SK-N-MC (cell line): Measurements from ENCODE around the gene CDK6.

Experiments used
- EZH2 ChIP-seq: fragments of 200-600 bp; sonication (generic); IDR thresholded peaks from one replicate; pipeline ENCODE4 v1.6.1; 2017; ENCODE audit warnings: antibody characterized with exemption
- FOXP2 ChIP-seq: optimal IDR thresholded peaks from 2 replicates; pipeline ENCODE3; 2011; ENCODE audit warnings: mild to moderate bottlenecking, moderate library complexity; ENCODE audit not compliant: insufficient read depth; ENCODE audit errors: extremely low read length, control extremely low read depth
- POLR2AphosphoS5 ChIP-seq: IDR thresholded peaks from 2 replicates; pipeline ENCODE4 v1.6.1; 2012; ENCODE audit warnings: mild to moderate bottlenecking, low read depth, low read length, borderline replicate concordance

- TF ChIP-seq EZH2 (no peak), POLR2AphosphoS5 (no peak), FOXP2 (no peak)
Observed at GRCh38 chr7:92797284-92797683, 39.1 kb downstream of the CDK6 start.
